ENCODE results near the gene CLIC4.
"Not testable (repeated sequence)": the region's sequence is repeated elsewhere in the genome, so short reads cannot be mapped to it uniquely, and the experiment has no call there.

The CLIC4 gene

DNA sequence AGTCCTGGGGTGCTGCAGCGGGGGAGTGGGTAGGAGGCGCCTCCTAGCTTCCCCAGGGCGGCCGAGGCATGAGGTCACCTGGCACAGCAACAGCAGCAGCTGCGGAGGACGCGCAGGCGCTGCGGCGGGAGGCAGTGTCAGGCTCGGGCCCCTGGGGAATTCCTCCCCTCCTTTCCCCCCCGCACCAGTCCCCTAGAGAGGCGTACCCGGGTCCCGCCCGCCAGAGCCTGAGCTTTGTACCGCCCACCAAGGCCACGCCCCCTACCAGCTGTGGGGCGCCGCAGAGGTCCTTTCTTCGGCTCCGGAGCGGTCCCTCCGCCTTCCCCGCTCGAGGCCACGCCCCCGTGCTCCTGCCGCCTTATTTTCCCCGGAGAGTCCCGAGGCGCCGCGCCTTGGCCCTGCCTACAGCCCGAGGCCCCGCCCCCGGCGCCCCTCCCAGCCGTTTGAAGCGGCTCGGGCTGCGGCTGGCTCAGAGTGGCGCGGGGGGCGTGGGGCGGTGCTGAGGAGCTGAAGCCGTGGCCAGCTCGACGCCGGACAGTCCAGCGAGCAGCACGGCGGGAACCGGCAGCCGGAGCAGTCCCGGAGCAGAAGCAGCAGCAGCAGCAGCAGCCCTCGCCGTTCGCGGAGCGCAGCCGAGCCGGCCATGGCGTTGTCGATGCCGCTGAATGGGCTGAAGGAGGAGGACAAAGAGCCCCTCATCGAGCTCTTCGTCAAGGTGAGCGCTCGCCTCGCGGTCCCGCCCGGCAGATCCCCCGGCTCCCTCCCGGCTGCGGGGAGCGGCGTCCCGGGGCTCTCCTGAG lies at the start of gene CLIC4:
CLIC4 (plus strand) TSS at position 537 of the 800 bp plus-strand sequence; CDS start at position 644, 107 bp downstream.
- DNase-seq = peak; percentile 100

DNA sequence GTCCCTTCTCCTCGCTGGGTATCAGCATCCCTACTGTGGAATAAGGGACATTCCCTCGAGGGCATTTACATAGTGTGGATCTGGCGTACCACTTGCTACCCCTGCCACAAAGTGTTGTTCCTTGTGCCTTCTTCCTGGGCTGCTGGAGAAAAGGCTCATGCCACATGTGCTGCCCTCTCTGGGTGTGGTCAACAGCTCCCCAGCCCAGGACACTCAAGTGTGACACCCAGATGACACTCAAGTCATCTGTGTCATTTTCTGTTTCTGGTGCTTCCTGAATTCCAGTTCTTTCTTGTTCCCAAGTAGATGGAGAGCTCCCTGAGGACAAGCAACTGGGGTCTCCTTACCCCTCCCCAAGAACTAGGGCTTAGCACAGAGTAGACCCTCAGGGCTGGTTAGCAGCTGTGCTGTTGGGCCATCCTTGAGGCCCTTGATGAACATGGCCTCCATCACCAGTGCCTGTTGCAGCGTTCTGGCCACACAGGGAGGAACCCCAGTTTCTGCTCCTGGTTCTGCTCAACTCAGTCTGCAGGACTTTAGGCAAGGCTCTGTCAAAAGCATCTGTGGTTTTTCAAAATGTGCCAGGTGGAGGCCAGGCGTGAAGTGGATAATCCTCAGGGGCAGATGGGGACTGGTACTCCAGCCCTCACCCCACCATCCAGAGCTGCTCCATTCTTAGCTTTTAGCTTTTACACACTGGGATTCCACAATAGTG lies 49.0 kb upstream of the CLIC4 start:
- DNase-seq = peak; percentile 92

DNA sequence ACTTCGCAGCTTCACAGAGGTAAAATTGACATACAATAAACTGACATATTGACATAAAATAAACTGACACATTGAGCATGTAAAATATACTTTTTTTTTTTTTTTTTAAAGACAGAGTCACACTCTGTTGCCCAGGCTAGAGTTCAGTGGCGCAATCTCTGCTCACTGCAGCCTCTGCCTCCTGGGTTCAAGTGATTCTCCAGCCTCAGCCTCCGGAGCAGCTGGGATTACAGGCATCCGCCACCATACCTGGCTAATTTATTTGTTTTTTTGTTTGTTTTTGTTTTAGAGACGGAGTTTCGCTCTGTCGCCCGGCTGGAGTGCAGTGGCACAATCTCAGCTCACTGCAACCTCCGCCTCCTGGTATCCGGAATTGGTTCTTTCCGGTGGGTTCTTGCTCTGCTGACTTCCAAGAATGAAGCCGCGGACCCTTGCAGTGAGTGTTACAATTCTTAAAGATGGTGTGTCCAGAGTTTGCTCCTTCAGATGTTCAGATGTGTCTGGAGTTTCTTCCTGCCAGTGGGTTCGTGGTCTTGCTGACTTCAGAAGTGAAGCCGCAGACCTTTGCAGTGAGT lies 48.4 kb upstream of the CLIC4 start:
- no peak for DNase-seq

DNA sequence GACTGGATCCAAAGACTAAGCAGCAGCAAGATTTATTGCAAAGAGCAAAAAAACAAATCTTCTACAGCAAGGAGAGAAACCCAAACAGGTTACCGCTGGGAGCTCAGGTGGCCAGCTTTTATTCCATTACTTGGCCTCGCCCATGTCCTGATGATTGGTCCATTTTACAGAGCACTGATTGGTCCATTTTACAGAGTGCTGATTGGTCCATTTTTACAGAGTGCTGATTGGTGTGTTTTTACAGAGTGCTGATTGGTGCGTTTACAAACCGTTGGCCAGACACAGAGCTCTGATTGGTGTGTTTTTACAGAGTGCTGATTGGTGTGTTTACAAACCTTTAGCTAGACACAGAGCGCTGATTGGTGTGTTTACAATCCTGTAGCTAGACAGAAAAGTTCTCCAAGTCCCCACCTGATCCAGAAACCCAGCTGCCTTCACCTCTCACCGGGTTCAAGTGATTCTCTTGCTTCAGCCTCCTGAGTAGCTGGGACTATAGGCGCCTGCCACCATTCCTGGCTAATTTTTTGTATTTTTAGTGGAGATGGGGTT lies 47.7 kb upstream of the CLIC4 start:
- not testable (repeated sequence) for DNase-seq

GRCh38 chr1:24698326-24698725 lies 46.9 kb upstream of the CLIC4 start:
- not testable (repeated sequence) for DNase-seq

DNA sequence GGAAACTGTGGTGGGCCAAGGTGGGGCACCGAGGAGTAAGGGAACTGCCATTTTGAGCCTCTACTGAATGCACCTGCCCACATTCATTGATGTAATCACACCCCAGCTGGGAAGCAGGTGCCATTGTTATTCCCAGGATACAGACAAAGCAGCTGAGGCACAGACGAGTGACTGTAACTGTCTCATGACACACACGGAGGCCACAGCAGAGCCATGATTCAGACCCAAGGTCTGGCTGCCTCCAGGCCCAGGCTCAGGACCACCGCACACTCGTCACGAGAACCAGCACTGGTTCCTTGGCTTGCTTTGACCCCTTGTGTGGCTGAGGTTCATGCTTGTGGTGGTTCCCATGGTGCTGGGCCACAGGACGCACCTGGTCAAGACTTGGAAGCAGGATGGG lies 45.6 kb upstream of the CLIC4 start:
- no peak for DNase-seq

DNA sequence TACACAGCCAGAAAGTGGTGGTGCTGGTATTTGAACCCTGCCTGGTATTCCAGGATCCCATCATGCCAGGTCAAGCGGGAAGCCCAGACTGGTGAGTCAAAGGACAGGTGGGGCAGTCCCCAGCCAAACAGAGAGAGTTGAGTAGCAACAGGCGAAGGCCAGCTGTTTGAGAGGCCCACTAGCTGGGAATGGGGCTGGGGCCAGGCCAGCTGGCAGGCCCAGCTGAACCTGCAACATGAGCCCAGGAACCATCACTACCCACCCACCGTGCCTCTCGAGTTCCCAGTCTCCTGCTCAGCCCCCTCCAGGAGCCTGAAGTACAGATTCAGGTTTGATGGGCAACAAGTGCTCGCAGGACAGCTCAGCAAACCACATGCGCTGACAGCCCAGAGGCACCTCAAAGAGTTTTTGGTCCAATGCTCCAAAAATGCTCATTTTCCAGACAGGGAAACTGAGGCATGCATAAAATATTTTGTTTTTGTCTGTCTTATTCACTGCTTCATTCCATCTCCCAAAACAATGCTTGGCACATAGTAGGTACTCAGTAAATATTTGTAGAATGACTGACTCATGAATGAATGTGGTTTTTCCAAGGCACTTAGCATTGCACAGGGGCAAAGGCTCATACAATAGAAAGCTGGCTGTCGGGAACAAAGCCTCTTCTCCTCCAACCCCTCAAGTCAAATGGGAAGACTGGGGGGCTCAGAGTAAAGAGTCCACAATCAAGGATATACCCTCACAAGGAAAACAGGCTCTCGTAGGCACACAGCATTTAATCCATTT lies 42.5 kb upstream of the CLIC4 start:
- peak; percentile 86 for DNase-seq

DNA sequence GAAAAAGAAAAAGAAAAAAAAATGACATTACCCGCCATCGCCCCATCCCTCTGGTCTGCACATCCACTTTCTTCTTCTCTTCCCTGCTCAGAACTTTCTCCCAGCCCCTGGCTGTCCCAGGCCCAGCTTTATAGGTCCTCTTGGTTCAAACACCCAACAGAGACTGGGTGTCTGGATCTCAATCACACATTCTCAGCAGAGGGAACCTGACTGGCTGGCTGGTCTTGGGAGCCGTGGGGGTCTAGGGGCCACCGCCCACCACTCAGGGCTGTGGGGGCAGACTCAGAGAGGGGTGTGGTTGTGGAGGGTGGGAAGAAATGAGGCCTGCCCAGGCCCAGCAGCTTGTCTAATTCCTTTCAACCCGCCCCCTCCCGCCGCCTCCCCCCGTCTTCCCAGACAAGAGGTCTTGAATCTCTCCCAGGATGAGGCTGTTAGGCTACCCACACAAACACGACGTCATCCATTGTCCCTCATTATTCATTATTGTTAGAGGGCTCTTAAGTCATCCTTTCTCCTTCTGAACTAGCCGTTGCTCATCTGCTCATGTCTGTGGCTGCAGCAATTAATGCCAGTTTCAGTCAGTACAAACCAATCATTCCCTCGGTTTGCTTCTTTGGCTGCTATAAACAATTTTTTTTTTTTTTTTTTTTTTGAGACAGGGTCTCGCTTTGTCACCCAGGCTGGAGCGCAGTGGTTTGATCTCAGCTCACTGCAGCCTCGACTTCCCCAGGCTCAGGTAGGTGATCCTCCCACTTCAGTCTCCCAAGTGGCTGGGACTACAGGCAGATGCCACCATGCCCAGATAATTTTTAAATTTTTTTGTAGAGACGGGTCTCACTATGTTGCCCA lies 40.6 kb upstream of the CLIC4 start:
- peak; percentile 58 for DNase-seq

GRCh38 chr1:24705260-24706073 lies 39.8 kb upstream of the CLIC4 start:
- DNase-seq = peak; percentile 92

GRCh38 chr1:24706074-24706389 lies 39.2 kb upstream of the CLIC4 start:
- not testable (repeated sequence) for DNase-seq

DNA sequence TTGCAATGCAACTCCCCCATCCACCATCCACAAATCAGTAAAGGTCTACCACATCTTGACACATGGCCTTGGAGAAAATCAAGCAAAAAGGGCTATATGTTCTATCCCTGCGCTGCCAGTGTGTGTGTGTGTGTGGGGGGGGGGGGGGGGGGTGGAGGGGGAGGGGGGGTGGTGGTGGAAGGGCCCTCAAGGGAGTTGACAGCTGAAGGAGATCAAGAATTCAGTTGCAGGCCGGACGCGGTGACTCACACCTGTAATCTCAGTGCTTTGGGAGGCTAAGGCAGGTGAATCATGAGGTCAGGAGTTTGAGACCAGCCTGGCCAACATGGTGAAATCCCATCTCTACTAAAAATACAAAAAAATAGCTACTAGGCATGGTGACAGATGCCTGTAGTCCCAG lies 37.6 kb upstream of the CLIC4 start:
- peak; percentile 20 for DNase-seq

- DNase-seq = no peak
Observed at GRCh38 chr1:24708938-24709337, 36.3 kb upstream of the CLIC4 start.

- DNase-seq = no peak
Observed at GRCh38 chr1:24709791-24710441, 35.3 kb upstream of the CLIC4 start.

GRCh38 chr1:24711329-24711728 lies 33.9 kb upstream of the CLIC4 start:
- DNase-seq = no peak

DNA sequence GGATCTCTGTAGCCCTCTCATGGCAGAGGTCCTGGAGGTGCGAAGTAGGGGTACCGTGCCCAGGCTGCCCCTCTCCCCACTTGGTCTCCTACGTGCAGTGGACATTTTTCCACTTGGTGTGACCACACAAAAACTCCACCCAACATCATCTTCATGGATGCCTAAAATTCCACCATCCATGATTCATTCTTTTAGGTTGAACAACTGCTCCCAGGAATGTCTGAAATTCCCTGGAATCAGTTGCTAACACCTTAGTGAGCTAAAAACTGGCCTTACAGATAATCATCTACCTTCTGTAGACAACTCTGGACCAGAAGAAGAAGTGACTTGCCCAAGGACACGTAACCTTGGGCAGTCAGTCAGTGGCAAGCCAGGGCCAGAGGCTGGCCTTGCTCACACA lies 32.1 kb upstream of the CLIC4 start:
- no peak for DNase-seq

DNA sequence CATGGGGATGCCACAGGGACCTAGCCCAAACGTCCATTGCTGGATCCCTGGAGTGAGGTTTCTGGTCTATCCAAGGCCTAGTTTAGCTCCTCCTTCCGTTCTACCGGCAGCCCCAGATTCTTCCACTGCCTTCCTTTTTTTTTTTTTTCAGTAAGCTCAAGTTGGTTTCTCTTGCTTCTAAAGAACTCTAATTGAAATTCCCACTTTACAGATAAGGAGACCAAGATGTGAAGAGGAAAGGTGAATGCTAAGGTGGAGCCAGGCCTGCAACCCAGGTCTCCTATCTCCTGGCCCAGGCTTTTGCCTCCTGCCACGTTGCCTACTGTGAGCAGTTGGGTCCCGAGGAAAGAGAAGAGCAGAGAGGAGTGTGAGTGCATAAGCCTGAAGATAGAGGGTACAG lies 31.5 kb upstream of the CLIC4 start:
- DNase-seq = no peak

DNA sequence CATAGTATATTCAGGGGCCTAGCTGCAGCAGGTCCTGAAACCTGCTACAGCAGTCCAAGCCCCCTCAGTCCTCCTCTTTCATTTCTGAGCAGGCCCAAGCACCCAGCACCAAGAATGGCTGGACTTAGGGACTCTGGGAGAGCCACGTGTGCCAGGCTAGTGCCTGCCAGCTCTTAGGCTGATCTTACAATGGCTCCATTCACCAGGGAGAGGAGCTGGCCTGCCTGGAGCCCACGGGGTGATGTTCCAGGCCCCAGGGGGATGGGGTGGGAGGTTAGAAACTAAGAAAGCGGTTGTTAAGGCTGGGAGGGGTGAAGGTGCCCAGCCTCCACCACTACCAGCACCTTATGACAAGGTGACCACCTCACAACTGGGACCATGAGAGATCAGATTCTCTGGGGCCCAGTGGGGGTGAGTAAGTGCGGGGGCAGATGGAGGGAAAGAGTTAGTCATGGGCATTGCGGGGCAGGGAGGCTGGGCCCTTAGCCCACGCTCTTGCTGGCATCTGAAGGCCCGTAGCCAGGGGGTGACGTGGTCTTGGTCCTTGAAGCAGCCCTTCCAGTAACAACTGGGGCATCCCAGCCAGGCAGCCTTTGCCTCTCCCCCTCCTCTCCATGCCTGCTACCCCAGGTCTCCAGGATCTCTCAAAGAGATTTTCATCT lies 30.3 kb upstream of the CLIC4 start:
- DNase-seq = no peak

GRCh38 chr1:24715658-24716057 lies 29.6 kb upstream of the CLIC4 start:
- DNase-seq = no peak

DNA sequence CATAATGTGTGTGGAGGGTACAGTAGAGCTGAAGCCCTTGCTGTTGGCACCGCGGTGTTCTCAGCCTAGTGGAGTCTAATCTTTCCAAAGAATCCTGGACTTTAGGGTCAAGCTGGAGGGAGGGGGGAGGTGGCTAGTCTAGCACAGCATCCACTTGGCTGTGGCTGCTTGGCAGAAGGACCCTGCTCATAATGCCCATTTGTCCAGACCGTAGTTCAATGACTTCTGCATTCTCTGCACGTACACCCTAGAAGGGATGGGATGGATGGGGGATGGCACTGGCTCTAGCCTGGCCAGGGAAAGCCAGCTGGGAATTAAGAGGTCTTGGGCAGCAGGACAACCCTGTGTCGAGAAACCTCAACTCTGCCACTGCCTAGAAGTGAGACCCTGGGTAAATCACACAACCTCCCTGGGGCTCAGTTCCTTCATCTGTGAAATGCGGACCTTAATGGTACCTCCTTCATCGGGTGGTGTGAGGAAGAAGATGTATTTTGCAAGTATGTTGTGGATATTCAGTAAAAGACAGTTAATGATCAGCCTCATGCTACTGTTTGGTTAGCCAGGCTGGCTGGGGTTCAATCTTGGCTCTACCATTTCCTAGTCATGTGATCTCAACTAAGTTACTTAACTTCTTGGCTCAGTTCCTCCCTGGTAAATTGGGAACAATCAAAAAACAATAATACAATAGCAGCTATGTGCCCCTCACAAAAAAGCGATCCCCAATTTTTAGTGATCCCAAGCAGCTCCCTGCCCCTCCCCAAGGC lies 27.2 kb upstream of the CLIC4 start:
- DNase-seq = no peak
